ENCODE data around the gene DDX1. TPM values are rescaled to one million over a fixed set of nuclear protein-coding genes. Genes with fewer than 3 reads are reported as not detected.

DDX1 gene
- total and polyA plus RNA-seq, 10 of the 15 experiments (the other 5 are each of a cell fraction or from before 2014, with no cell fraction given) = 53.2 to 134 (median 85.6) TPM

- H2AFZ ChIP-seq (ENCODE audit: control insufficient read depth, low read depth, low read length) = no peak overlapping the region
- H4K20me1 ChIP-seq (ENCODE audit: control insufficient read depth, insufficient read depth) = no peaks in the 10 kb centered on the region
- no peaks in the 10 kb centered on the region for H3K4me1 ChIP-seq (ENCODE audit: control insufficient read depth, insufficient read depth, low read length)
- intact Hi-C loops (cut with micrococcal nuclease; ENCODE audit: unreplicated experiment) (no loop called here), in situ Hi-C loops (cut with MboI) (loop anchor here (10.0 kb wide), 1 partner anchor 651 kb away; no protein-coding TSS in a partner anchor)
- 75% methylated on average over 3 of the region's 3 CpGs for WGBS (ENCODE audit: insufficient coverage, insufficient replicate concordance, low lambda C conversion rate, missing lambda C conversion rate)
- ChIA-PET CTCF (interaction anchor here (0.7 kb wide), 1 partner anchor 21 kb away, joined by 3 read pairs; no protein-coding TSS in a partner anchor), POLR2A (no interaction called here), RAD21 (ENCODE audit: unreplicated experiment) (no interaction called here), SMC1A (ENCODE audit: uncharacterized antibody, unreplicated experiment) (no interaction called here)
- H3K4me3 ChIP-seq = no peak overlapping the region
- no peak overlapping the region for H3K27ac ChIP-seq (ENCODE audit: control insufficient read depth, insufficient read depth)
- no peak overlapping the region for H3K9ac ChIP-seq (ENCODE audit: control insufficient read depth, insufficient read depth, low read length)
- peaks cover 6 to 32% of the 10 kb centered on the region in 2 experiments for H3K36me3 ChIP-seq (ENCODE audit: control insufficient read depth in 2 of 2, insufficient read depth in 2 of 2, low read length in 1 of 2)
- H3K79me2 ChIP-seq (ENCODE audit: control insufficient read depth, insufficient read depth, low read length) = no peaks in the 10 kb centered on the region
- no peaks in the 10 kb centered on the region for H3K9me3 ChIP-seq (replicated peaks; ENCODE audit: control insufficient read depth, insufficient read depth, low read length)
- ATAC-seq (no peak), FAIRE-seq (no peak), DNase-seq (ENCODE audit: low read depth, low spot score) (no peak)
- no peaks in the 10 kb centered on the region for H3K27me3 ChIP-seq (replicated peaks in 1 of 2; ENCODE audit: control insufficient read depth in 2 of 2, insufficient read depth in 2 of 2, low read length in 1 of 2)
- TF ChIP-seq SREBF1 (IDR thresholded peaks at IDR 0.05; ENCODE audit: low read length) (no peak), SMARCA5 (IDR thresholded peaks at IDR 0.05) (no peak), KLF5 (IDR thresholded peaks at IDR 0.05; ENCODE audit: partially characterized antibody) (no peak), SREBF2 (IDR thresholded peaks at IDR 0.05; ENCODE audit: low read length) (no peak), SKIL (IDR thresholded peaks at IDR 0.05; ENCODE audit: low read depth, poor library complexity, severe bottlenecking) (no peak), SMAD5 (IDR thresholded peaks at IDR 0.05; ENCODE audit: low read depth) (no peak), BCL11A (IDR thresholded peaks at IDR 0.05; ENCODE audit: low read depth, low read length) (no peak)
- no peak overlapping the region for H3K4me2 ChIP-seq (ENCODE audit: control insufficient read depth, insufficient read depth)
- no TSS peak for BruUV-seq (replicated peaks)
These were observed 42.3 kb downstream of the DDX1 start for GRCh38 chr2:15633971-15634346.
